MM.1S (cell line): ENCODE results near the gene ST6GAL2.

Source experiments
- DNase-seq: peaks from one replicate; pipeline ENCODE4 v3.0.0-alpha.2; 2015
- H2AFZ ChIP-seq: fragments of 300-600 bp; sonication (generic); 2 replicates; pipeline ENCODE4 v1.6.0; 2016; ENCODE audit warnings: antibody characterized with exemption, low read length
- H3F3A ChIP-seq: fragments of 300-600 bp; sonication (generic); 2 replicates; pipeline ENCODE4 v1.6.1; 2016; ENCODE audit warnings: mild to moderate bottlenecking, antibody characterized with exemption, low read length, moderate library complexity, mixed read lengths; ENCODE audit not compliant: insufficient read depth
- H3K27ac ChIP-seq: fragments of 300-600 bp; sonication (generic); 2 replicates; pipeline ENCODE4 v1.5.1; 2016; ENCODE audit warnings: mild to moderate bottlenecking, low read length
- H3K27me3 ChIP-seq: fragments of 300-600 bp; sonication (generic); replicated peaks from 2 replicates; pipeline ENCODE4 v1.6.0; 2016; ENCODE audit warnings: low read length; ENCODE audit not compliant: insufficient read depth
- H3K36me3 ChIP-seq: fragments of 300-600 bp; sonication (generic); replicated peaks from 2 replicates; pipeline ENCODE4 v1.6.1; 2016; ENCODE audit warnings: mild to moderate bottlenecking, low read length, mixed read lengths; ENCODE audit not compliant: insufficient read depth
- H3K4me1 ChIP-seq: fragments of 300-600 bp; sonication (generic); 2 replicates; pipeline ENCODE4 v1.6.1; 2016; ENCODE audit warnings: low read length, mixed read lengths
- H3K4me2 ChIP-seq: fragments of 300-600 bp; sonication (generic); 2 replicates; pipeline ENCODE4 v1.6.0; 2016; ENCODE audit warnings: low read depth, low read length
- H3K4me3 ChIP-seq: fragments of 300-600 bp; sonication (generic); 2 replicates; pipeline ENCODE4 v1.5.1; 2016; ENCODE audit warnings: low read length, mixed read lengths
- H3K79me2 ChIP-seq: fragments of 300-600 bp; sonication (generic); 2 replicates; pipeline ENCODE4 v1.6.1; 2016; ENCODE audit warnings: mixed run types, low read length, mixed read lengths
- H3K9ac ChIP-seq: fragments of 300-600 bp; sonication (generic); 2 replicates; pipeline ENCODE4 v1.6.1; 2016; ENCODE audit warnings: low read length, mixed read lengths
- H3K9me2 ChIP-seq: fragments of 300-600 bp; sonication (generic); replicated peaks from 2 replicates; pipeline ENCODE4 v1.6.1; 2016; ENCODE audit warnings: mild to moderate bottlenecking, low read length, mixed read lengths; ENCODE audit not compliant: insufficient read depth
- H3K9me3 ChIP-seq: fragments of 300-600 bp; sonication (generic); replicated peaks from 2 replicates; pipeline ENCODE4 v1.6.1; 2016; ENCODE audit warnings: mild to moderate bottlenecking, low read length, mixed read lengths; ENCODE audit not compliant: insufficient read depth
- H4K20me1 ChIP-seq: fragments of 300-600 bp; sonication (generic); 2 replicates; pipeline ENCODE4 v1.6.1; 2016; ENCODE audit warnings: mild to moderate bottlenecking, low read length, moderate library complexity, mixed read lengths; ENCODE audit not compliant: insufficient read depth
- EZH2 ChIP-seq: fragments of 300-600 bp; sonication (generic); optimal IDR thresholded peaks from 2 replicates; pipeline ENCODE3; 2017; ENCODE audit warnings: low read depth, mild to moderate bottlenecking, antibody characterized with exemption, low read length, mixed read lengths
- EZH2phosphoT487 ChIP-seq: fragments of 300-600 bp; sonication (generic); IDR thresholded peaks from 2 replicates; pipeline ENCODE4 v1.6.1; 2018; ENCODE audit warnings: antibody characterized with exemption, low read length
- TF ChIP-seq, protein P1 (sequence below): fragments of 300-600 bp; sonication (generic); IDR thresholded peaks from 2 replicates; pipeline ENCODE4 v1.5.1; 2016; ENCODE audit warnings: antibody characterized with exemption, low read length, mixed read lengths

ST6GAL2 gene

DNA sequence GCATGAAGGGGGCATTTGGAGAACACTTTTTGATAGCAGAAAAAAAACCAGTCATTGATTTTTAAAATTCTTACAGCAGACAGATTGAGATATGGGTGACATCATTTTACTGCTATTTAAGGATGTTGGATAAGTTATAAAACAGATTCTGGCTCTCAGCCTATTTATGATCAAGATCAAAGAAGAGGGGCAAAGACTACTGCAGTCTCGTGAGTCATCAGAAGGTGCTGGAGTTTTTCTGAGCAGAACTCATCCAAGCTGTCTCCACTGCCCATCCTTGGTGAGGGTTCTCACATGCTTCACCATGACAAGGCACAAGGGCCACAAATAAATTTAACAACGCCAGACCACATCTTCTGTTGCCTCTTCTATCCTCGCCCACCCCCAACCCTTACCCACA lies 58.8 kb downstream of the ST6GAL2 start:
- H3K27me3 ChIP-seq: no peaks in the 10 kb centered on the region
- TF ChIP-seq EZH2phosphoT487 (no peak), EZH2 (no peak)
- TF ChIP-seq, protein P1, sequence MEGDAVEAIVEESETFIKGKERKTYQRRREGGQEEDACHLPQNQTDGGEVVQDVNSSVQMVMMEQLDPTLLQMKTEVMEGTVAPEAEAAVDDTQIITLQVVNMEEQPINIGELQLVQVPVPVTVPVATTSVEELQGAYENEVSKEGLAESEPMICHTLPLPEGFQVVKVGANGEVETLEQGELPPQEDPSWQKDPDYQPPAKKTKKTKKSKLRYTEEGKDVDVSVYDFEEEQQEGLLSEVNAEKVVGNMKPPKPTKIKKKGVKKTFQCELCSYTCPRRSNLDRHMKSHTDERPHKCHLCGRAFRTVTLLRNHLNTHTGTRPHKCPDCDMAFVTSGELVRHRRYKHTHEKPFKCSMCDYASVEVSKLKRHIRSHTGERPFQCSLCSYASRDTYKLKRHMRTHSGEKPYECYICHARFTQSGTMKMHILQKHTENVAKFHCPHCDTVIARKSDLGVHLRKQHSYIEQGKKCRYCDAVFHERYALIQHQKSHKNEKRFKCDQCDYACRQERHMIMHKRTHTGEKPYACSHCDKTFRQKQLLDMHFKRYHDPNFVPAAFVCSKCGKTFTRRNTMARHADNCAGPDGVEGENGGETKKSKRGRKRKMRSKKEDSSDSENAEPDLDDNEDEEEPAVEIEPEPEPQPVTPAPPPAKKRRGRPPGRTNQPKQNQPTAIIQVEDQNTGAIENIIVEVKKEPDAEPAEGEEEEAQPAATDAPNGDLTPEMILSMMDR: no peak

DNA sequence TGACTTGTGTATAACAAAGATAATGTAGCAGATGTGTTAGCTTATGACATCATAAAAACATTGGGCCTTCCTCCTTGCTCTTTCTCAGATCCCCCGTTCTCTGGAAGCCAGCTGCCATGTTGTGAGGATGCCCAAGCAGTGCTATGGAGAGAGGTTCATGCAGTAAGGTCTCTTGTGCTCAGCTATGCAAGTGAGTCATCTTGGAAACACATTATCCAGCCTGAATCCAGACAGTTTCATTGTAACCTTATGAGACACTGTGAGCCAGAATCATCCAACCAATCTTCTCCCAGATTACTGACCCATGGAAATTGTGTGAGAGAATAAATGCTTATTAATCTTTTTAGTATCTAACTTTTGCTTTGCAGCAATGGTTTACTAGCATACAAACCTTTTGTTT lies 60.8 kb downstream of the ST6GAL2 start:
- Histone ChIP-seq H3K9me3 (no peaks in the 10 kb centered on the region), H2AFZ (no peak overlapping the region), H3K4me2 (no peak overlapping the region), H3K27ac (no peak overlapping the region), H3K9me2 (no peaks in the 10 kb centered on the region), H3K79me2 (no peaks in the 10 kb centered on the region), H3F3A (no peaks in the 10 kb centered on the region), H3K4me1 (no peaks in the 10 kb centered on the region), H3K27me3 (no peaks in the 10 kb centered on the region), H3K36me3 (no peaks in the 10 kb centered on the region), H3K4me3 (no peak overlapping the region), H3K9ac (no peak overlapping the region), H4K20me1 (no peaks in the 10 kb centered on the region)
- no peak for TF ChIP-seq EZH2
- TF ChIP-seq, protein P1: no peak
- no peak for TF ChIP-seq EZH2phosphoT487
- no peak for DNase-seq

More for the DNA sequence above, 58.8 kb downstream of the ST6GAL2 start:
- Histone ChIP-seq H3K9ac (no peak overlapping the region), H3K4me1 (no peaks in the 10 kb centered on the region), H3K9me3 (no peaks in the 10 kb centered on the region), H4K20me1 (no peaks in the 10 kb centered on the region), H3K27ac (no peak overlapping the region), H3K36me3 (no peaks in the 10 kb centered on the region), H3F3A (no peaks in the 10 kb centered on the region), H3K79me2 (no peaks in the 10 kb centered on the region), H3K4me3 (no peak overlapping the region), H3K4me2 (no peak overlapping the region), H2AFZ (no peak overlapping the region), H3K9me2 (no peaks in the 10 kb centered on the region)
- DNase-seq: no peak

DNA sequence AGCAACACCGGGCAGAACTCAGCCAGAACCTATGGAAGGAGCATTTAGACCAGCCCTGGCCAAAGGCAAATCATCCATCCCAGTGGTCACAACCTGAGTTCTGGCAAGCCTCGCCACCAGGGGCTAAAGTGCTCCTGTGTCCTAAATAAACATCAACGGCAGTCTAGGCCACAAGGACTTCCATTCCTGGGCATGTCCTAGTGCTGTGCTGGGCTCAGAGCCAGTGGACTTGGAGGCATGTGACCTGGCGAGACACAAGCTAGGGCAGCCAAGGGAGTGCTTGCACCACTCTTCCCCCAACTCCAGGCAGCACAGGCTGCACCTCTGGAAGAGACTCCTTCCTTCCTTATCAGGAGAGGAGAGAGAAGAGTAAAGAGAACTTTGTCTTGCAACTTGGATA lies 69.0 kb downstream of the ST6GAL2 start:
- H4K20me1 ChIP-seq: no peaks in the 10 kb centered on the region
- no peaks in the 10 kb centered on the region for H3K27me3 ChIP-seq
- no peak overlapping the region for H3K4me2 ChIP-seq
- DNase-seq: no peak
- H3K4me3 ChIP-seq: no peak overlapping the region
- no peaks in the 10 kb centered on the region for H3K36me3 ChIP-seq
- no peak overlapping the region for H2AFZ ChIP-seq
- no peaks in the 10 kb centered on the region for H3F3A ChIP-seq
- no peak overlapping the region for H3K27ac ChIP-seq
- no peak overlapping the region for H3K9ac ChIP-seq
- no peaks in the 10 kb centered on the region for H3K9me3 ChIP-seq
- H3K79me2 ChIP-seq: no peaks in the 10 kb centered on the region
- no peaks in the 10 kb centered on the region for H3K9me2 ChIP-seq
- H3K4me1 ChIP-seq: no peaks in the 10 kb centered on the region
- TF ChIP-seq EZH2phosphoT487 (no peak), EZH2 (no peak)
- TF ChIP-seq, protein P1: no peak
